Measurements from ENCODE around the gene FGGY.

Gene FGGY

DNA sequence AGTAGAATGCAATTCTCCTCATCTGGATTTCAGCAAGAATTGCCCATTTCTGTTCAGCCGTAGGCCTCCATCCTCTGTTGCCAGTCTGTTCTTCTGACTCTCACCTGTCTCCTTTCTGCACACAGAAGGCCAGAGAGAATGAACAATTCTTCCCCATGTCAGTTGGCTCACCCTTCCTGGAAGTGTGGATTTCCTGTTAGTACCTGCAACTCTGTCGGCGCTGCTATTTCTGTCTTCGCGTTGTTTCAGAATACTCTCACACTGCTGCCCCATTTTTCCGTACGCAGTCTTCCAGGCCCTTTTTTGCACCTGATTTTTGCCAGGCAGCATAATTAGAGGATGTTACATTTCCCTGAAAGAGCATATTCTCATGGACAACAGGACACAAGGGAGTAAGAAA lies 200.7 kb downstream of the FGGY start:
- DNase-seq (ENCODE audit: low read depth, low spot score): no peak
- H3K27ac ChIP-seq: no peak overlapping the region

DNA sequence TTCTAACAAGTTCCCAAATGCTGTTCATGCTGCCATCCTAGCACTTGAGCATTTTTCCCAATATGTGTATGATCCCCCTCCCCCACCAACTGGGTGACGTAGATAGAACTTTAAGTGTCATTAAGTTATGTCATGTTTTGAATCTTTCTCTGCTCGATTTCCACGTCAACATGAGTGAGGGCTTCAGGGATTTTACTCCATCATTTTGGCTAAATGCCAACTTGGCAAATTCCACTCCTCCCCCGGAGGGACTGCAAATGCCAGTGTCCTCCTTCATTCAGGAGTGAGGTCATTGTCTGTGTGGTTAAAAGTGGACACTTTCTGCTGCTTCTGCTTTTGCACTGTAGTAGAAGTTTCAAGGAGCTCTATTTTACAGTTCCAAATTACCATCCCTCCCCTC lies 201.7 kb downstream of the FGGY start:
- peak overlapping the region; percentile 70 for H3K27ac ChIP-seq
- DNase-seq (ENCODE audit: low read depth, low spot score): no peak

DNA sequence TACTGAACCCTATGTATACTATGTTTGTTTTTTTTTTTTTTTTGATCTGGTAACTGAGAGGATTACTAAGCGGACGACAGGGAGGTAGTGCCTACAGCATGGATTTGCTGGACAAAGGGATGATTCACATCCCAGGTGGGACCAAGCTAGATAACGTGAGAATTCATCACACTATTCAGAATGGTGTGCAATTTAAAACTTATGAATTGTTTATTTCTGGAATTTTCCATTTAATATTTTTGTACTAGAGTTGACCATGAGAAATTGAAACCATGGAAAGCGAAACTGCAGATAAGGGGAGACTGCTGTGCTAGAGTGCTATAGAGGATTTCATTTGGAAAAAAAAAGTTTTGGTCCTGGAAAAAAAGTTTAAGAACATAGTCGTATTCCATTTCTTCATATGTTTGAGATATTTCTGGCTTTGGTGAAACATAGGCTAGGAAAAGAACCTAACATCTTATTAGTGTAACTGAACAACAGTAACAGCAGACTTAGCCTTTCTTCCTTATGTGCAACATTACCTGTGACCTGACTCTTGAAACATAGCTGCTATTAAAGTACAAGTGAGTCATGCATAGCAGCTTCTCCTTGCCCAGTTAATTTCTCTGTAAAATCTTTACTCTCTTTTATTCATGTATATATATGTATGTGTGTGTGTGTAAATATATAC lies 202.5 kb downstream of the FGGY start:
- H3K27ac ChIP-seq: peak overlapping the region; percentile 70
- DNase-seq (ENCODE audit: low read depth, low spot score): no peak

DNA sequence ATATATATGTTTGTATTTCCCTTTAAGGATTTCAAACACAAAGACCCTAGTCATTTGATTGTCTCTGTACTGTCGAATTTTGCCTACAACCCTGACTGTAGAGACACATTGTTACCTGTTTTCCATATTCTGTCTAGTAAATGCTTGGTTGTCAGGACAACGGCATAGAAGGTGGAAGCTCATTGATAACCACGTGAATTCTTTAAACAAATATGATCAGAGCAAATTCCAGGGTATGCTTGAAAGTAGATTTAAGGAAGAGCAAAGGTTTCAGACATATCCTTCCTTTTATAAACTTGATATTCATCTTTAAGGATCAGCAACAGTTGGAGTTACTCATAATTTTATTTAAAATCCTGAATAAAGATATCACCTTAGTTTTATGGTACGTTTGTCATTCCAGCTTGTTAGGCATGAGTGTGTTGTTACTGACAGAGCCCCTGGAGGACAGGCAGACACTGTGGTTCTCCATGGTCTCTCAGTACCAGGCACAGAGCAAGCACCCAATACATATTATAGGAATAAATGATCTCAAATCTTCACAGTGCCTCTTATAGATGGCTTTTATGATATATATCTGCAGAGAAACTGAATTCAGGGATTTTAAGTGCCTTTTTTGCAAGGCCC lies 203.2 kb downstream of the FGGY start:
- peak overlapping the region; percentile 70 for H3K27ac ChIP-seq
- no peak for DNase-seq (ENCODE audit: low read depth, low spot score)

DNA sequence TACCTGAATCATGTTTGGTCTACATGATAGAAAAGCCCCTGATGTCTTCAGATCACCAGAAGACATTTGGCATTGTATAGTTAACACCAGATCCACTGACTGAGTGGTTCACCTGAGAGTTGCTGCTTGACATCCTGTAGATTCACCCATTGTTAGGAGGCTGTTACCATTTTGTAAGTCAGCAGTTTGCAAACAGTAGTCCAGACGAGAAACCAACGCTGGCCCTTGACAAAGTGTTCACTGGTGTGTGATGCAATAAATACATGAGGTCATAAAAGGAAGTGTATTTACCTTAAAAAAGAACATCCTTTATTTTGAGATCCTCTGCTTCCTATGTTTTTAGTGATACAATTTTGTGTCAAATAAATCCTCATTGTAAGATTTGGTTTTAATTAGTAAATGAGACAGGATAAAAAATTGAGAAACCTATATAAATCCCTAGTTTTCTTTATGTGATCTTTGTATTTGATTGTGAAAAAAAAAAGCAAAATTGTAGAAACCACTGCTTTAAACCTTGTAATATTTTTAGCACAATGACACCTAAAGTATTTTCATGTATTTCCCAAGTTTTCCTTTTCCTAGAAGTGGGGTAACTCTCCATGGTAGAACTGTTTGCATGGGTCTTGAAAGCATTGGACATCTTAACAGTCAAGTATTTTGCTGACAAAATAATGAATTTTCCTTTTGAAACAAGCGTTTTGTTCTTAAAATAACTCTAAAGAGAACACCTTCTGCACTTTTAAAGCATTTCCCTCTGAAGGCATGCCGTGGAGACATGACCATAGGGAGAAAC lies 204.3 kb downstream of the FGGY start:
- H3K27ac ChIP-seq: peak overlapping the region; percentile 70
- no peak for DNase-seq (ENCODE audit: low read depth, low spot score)

DNA sequence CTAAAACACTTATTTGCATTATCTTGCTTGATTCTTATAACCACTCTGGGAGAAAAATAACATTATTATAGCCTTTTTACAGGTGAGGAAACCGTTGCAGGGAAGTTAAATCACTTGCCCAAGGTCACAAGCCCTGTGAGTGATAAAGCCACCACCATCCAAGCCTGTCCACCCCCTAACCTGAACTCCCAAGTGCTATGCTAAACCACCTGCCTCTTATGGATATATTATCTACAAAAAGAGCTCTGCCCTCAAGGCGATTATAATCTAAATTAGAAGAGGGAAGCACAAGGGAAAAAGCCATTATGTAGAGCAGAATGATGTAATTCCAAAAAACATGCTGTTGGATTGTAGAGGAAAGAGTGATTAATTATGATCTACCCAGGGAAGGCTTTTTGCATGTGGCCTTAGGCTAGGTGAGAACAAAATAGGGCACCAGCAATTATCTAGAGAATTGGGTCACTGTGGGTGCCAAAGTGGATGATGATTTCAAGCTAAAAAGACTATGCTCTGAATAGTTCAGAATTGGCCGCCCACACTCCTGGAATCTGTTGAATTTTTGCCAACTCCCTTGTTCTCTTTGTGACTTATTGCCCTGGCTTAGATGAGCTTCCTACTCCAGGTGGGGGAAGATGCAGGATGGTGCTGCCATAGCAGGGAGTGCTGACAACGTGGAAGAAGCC lies 205.3 kb downstream of the FGGY start:
- peak overlapping the region; percentile 70 for H3K27ac ChIP-seq
- no peak for DNase-seq (ENCODE audit: low read depth, low spot score)

DNA sequence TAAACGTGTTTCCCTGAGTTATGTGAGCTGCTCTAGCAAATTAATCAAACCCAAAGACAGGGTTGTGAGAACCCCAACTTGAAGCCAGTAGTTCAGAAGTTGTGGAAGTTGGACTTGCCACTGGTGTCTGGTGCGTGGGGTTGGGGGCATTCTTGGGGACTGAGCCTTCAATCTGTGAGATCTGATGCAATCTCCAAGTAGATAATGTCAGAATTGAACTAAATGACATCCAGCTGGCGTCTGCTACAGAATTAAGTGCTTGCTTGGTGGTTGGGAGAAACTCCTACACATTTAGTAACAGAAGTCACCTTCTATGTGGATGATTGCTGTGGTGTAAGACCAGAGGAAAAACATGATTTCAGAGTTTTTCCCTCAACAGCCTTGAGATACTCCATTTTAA lies 207.4 kb downstream of the FGGY start:
- DNase-seq (ENCODE audit: low read depth, low spot score): no peak
- H3K27ac ChIP-seq: no peak overlapping the region

DNA sequence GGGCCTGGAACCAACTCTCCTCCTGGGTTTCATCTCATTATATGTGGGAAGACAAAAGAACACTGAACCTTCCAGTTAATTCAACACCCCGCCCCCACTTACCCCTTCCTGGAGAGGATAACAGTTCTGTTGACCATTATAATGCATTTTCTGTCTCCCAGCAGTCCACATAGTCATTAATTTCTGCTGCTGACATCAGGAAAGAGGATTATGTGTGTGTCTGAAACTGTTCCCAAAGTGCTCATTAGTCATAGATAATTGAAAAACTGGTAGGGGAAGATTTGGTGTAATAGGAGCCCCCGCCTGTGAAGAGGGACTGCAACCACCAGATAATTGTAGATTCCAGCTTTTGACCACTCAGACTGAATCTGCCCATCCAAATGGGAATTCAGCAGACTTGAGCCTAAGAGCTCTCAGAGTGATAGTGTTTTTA lies 208.7 kb downstream of the FGGY start:
- H3K27ac ChIP-seq: no peak overlapping the region
- DNase-seq (ENCODE audit: low read depth, low spot score): no peak

DNA sequence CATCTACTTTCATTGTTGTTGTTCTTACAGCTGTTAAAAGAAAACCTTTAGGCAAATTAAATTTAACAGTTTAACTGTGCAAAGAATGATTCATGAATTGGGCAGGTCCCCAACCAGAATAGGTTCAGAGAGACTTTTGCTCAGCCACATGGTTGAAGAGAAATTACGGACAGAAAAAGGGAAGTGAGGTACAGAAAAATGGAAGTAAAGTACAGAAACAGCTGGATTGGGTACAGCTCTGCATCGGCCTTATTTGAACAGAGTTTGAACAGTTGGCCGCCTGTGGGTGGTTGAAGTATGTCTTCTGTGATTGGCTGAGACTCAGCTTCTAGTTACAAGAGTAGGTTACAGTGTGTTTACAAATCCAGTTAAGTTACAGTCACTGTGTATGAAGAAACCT lies 210.1 kb downstream of the FGGY start:
- no peak for DNase-seq (ENCODE audit: low read depth, low spot score)
- no peak overlapping the region for H3K27ac ChIP-seq

DNA sequence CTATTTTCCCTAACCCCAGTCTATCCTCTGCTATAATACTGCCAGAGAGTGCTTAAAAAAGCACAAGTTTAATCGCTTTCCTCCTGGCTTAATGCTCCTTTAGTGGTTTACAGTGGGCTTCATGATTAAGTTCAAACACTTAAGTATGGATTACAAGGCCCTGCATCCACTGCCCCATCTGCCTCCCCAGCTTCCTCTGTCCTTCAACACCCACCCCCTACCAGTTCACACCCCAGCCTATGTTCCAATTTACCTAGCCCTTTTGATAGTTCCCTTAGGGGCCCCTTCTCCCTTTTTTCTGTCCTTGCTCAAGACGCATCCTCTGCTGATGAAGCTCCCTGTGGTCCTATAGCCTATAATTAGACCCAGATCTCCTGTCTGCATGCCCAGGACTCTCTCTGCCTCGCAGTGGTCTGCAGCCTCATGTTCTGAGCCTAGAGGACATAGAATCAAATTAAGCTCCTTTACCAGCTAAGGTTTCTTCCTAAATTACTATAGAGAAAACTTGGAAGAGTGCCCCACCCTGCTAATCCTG lies 212.5 kb downstream of the FGGY start:
- no peak for DNase-seq (ENCODE audit: low read depth, low spot score)

DNA sequence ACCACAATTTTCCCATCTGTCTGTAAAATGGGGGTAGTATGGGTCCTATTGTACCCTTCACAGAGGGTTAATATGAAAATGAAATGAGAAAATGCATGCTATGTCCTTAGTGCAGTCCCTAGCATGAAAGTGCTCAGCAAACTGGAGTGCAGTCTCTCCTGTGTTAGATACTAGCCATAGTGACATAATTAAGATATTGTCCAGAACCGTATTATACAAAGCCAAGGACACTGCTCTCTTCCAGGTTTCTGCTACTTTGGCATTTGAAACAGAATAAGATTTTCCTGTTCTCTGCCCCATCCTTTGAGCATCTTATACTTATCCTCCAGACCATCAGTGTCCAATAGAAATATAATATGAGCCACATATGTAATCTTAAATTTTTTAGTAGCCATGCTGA lies 213.4 kb downstream of the FGGY start:
- DNase-seq (ENCODE audit: low read depth, low spot score): no peak
- H3K27ac ChIP-seq: no peak overlapping the region

More for the DNA sequence above, 212.5 kb downstream of the FGGY start:
- H3K27ac ChIP-seq: no peak overlapping the region

DNA sequence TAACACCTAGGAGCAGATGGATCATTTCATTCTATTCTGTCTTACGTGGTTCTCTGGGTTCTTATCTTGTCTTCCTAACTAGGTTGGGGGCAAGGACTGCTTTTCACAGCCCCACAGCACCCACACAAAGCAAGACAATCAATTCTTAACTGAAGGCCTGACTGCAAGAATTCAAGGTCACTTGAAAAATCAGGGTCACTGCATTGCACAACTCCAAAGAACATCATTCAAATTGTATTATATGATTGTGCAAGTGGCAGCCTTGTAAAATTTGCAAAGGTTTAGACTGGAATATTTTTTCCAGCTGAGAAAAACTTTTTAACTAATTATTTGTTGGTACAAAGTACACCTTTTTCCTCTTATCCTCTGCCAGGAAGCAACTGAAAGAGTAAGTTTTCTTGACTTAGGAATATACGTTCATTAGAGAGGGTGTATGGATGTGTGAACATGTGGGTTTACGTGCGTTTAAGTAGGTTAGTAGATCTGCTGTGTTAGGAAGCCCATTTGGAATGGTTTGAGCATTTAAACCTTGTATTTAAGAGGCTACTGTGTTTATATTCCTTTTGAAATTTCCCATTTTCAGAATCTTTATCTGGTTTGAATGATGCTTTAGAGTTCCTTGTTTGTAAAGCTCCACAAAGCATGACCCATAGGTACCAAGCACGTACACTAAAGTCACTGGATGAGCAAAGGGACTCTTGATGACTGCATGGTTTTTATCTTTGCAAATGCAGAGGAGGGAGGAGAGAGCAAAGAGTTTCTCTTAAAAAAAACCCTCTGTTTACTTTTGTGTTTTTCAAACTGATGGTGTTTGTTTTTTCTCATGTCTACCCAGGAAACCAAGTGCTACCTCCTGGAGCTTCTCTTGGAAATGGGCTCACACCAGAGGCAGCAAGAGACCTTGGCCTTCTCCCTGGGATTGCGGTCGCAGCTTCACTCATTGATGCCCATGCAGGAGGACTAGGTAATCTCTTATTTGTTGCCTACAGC lies 214.9 kb downstream of the FGGY start:
- no peak for DNase-seq (ENCODE audit: low read depth, low spot score)
- no peak overlapping the region for H3K27ac ChIP-seq

DNA sequence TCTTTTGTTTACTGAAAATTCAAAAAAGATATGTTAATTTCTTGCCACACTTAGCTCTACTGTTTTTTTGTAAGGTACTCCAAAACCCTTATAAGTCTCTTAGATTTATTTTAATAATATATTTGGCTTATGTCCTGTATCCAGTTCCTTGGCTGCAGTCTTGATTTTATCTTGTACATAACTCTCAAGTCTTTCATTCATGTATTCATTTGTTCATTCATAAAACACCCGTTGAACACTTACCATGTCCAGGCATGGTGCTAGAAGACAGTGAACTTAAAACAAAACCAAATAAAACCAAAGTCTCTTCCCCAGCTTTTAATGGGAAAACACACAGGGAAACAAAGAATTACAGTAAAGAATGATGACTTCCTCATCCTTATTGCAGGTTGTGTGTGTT lies 215.8 kb downstream of the FGGY start:
- no peak for DNase-seq (ENCODE audit: low read depth, low spot score)
- no peak overlapping the region for H3K27ac ChIP-seq

DNA sequence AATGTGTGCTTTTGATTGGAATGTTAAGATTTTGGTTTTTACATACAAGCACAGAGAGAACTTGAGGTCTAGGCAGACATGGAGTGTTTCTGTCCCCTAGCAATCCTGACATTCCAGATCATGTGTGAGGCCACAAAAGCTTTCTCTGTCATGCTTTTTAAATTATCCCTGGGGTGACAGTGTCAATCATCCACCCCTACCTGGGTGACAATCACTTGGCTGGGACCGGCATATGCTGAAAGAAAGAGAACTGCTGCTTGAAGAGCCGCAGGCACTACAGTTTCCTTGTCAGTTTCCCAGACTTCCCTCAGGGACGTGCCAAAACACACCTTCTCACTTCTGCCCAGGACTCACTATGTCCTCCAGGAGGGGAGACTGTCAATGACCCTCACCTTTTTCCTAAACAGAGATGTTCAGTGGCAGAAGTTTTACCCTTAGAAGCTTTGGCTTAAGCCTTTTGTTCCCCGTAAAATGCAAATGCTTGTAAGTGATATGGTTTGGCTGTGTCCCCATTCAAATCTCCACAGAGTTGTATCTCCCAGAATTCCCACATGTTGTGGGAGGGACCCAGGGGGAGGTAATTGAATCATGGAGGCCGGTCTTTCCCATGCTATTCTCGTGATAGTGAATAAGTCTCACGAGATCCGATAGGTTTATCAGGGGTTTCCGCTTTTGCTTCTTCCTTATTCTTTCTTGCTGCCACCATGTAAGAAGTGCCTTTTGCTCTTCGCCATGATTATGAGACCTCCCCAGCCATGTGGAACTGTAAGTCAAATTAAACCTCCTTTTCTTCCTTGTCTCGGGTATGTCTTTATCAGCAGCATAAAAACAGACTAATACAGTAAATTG lies 217.4 kb downstream of the FGGY start:
- DNase-seq (ENCODE audit: low read depth, low spot score): no peak
- H3K27ac ChIP-seq: no peak overlapping the region

DNA sequence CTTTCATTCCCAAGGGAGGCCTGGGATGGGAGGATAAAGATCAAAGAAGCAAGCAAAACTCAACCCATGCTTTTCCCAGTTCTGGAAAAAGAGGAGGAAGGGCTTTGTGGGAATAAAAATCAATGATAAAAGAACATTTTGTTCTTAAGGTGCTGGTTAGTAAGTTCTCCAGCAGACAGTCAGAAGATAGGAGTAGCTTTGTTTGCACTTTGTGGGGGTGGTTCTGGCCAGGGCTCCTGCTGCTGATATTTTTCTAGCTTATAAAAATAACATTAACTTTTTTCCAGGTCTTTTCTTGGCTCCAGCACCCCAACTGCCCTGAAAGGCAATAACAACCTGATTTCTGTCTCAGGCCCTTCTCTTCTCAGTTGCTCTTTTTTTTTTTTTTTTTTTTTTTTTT lies 220.0 kb downstream of the FGGY start:
- DNase-seq (ENCODE audit: low read depth, low spot score): no peak
- H3K27ac ChIP-seq: no peak overlapping the region

DNA sequence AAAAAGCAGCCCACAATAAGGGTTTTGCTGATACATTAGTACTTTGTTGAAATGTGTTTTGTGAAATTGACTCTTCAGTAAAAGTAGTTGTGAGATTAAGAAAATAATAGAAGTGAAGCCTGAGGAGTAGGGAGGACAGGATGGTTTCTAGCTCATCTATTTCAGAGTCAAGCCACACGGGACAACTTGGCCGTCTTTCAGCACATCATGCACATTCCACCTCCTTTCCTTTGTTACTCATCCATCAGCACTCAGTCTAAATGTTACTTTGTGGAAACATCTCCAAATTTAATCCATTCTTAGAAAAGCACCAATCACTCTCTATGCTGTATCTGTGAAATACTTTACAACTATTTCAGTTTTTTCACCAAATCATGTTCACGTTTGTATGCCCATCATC lies 223.3 kb downstream of the FGGY start:
- no peak for DNase-seq (ENCODE audit: low read depth, low spot score)
- no peak overlapping the region for H3K27ac ChIP-seq

DNA sequence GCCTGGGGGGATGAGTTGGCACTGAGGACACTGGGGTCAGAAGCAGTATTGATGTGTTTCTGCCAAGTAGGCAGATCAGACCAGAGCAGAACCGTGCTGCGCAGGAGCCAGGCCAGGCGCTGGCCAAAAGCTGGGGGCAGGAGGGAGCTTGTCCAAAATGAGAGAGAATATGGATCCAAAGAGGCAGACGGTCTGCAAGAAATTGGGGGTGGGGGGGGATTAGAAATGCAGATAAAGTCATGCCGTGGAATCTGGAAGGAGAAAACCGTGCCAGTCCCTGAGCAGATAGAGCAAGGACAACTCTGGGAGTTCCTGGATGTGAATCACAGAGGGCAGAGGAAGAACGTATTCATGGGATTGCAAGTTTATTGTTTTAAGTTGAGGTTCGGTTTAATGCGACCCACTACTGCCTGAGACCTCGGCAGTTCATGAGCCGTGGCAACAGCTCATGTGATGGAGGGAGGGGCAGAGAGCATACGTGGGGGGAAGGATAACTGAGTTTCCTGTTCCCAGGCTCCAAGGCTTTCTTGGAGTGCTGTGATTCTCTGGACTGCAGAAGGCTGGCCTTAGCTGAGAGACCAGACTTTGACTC lies 224.0 kb downstream of the FGGY start:
- DNase-seq (ENCODE audit: low read depth, low spot score): no peak
- H3K27ac ChIP-seq: no peak overlapping the region

DNA sequence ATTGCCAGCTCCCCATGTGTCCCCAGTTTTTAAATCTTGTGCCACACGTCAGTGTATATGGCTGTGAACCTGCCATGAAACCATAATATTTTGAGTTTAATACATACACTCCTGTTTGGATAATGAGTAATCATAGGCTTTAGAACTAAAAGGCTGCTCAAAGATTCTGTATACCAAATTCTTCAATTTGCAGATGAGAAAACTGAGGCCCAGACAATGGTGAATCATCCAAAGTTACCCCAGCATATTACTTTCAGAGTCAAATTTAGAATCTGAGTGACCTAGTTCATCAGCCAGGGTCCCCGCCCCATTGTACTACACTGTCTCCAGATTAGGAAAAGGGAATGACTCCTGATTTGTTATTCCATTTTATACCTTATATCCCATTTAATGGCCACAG lies 224.6 kb downstream of the FGGY start:
- no peak overlapping the region for H3K27ac ChIP-seq
- DNase-seq (ENCODE audit: low read depth, low spot score): no peak

All from epithelial cell of prostate (primary cell).